IMR-90 (cell line): ENCODE data around the gene ERC2. TPM values are rescaled to one million over a fixed set of nuclear protein-coding genes. Genes with fewer than 3 reads are reported as not detected.

ENCODE experiments used
- ATAC-seq: fragments of 200-7000 bp; cut with Tn5 transposase; 2 replicates; pipeline ENCODE4 v1.9.1; 2020; ENCODE audit warnings: low read depth, mild to moderate bottlenecking, moderate library complexity
- BruUV-seq: library from RNA; stranded (reverse); fragments of 400-500 nt; replicated peaks from 2 replicates; lab custom pipeline; 2021; lab: Mats Ljungman, UMichigan
- CTCF ChIA-PET: fragments of 300-600 bp; formaldehyde crosslinking; extraction: SDS; loops from one replicate; lab custom pipeline; 2021; ENCODE audit warnings: antibody characterized with exemption; lab: Yijun Ruan, JAX
- POLR2A ChIA-PET: fragments of 300-600 bp; sonication (Branson Sonifier 250); formaldehyde crosslinking; loops from one replicate; lab custom pipeline; 2022; ENCODE audit warnings: antibody characterized with exemption; ENCODE audit not compliant: unreplicated experiment; lab: Charles Lee
- DNase-seq: peaks from one replicate; pipeline ENCODE4 v3.0.0; 2013
- H2AFZ ChIP-seq: replicated peaks from 2 replicates; pipeline ENCODE3; 2013; ENCODE audit warnings: low read length, mild to moderate bottlenecking; ENCODE audit not compliant: poor library complexity
- H2AK5ac ChIP-seq: 2 replicates; pipeline ENCODE4 v1.6.1; 2013; ENCODE audit warnings: low read depth, low read length, inconsistent platforms
- H2AK9ac ChIP-seq: replicated peaks from 2 replicates; pipeline ENCODE3; 2013; ENCODE audit warnings: mild to moderate bottlenecking, low read depth, low read length, moderate library complexity; ENCODE audit not compliant: poor library complexity
- H2BK120ac ChIP-seq: 2 replicates; pipeline ENCODE4 v1.6.1; 2013; ENCODE audit warnings: low read depth, low read length, inconsistent platforms
- H2BK15ac ChIP-seq: 3 replicates; pipeline ENCODE4 v1.6.1; 2013; ENCODE audit warnings: low read depth, low read length, inconsistent platforms
- H2BK20ac ChIP-seq: 2 replicates; pipeline ENCODE4 v1.6.1; 2013; ENCODE audit warnings: low read depth, mild to moderate bottlenecking, inconsistent platforms, low read length, moderate library complexity
- H2BK5ac ChIP-seq: 2 replicates; pipeline ENCODE4 v1.6.1; 2013; ENCODE audit warnings: mild to moderate bottlenecking, low read depth, low read length, inconsistent platforms; ENCODE audit not compliant: poor library complexity, severe bottlenecking
- H3K14ac ChIP-seq: replicated peaks from 2 replicates; pipeline ENCODE4 v1.6.1; 2013; ENCODE audit warnings: low read depth, low read length, inconsistent platforms
- H3K18ac ChIP-seq: 2 replicates; pipeline ENCODE4 v1.6.1; 2013; ENCODE audit warnings: low read depth, low read length, control low read depth
- H3K23ac ChIP-seq: 2 replicates; pipeline ENCODE4 v1.6.1; 2013; ENCODE audit warnings: low read depth, low read length, inconsistent platforms
- H3K27ac ChIP-seq: 2 replicates; pipeline ENCODE4 v1.5.1; 2013; ENCODE audit warnings: mild to moderate bottlenecking, control low read depth, low read length; ENCODE audit not compliant: insufficient read depth
- H3K27me3 ChIP-seq: 2 replicates; pipeline ENCODE4 v1.6.1; 2013; ENCODE audit warnings: low read length; ENCODE audit not compliant: control insufficient read depth, insufficient read depth
- H3K36me3 ChIP-seq: 2 replicates; pipeline ENCODE4 v1.6.1; 2013; ENCODE audit warnings: low read length, mixed read lengths; ENCODE audit not compliant: control insufficient read depth, insufficient read depth
- H3K4ac ChIP-seq: 2 replicates; pipeline ENCODE4 v1.6.1; 2013; ENCODE audit warnings: low read depth, low read length, inconsistent platforms
- H3K4me1 ChIP-seq: 2 replicates; pipeline ENCODE4 v1.6.1; 2013; ENCODE audit warnings: low read length, mixed read lengths; ENCODE audit not compliant: control insufficient read depth, insufficient read depth
- H3K4me2 ChIP-seq: 2 replicates; pipeline ENCODE4 v1.6.1; 2013; ENCODE audit warnings: low read depth, mild to moderate bottlenecking, control low read depth, low read length, moderate library complexity
- H3K4me3 ChIP-seq: 2 replicates; pipeline ENCODE4 v1.5.1; 2013; ENCODE audit warnings: low read depth, mild to moderate bottlenecking, control low read depth, low read length, moderate library complexity; ENCODE audit not compliant: insufficient read depth
- H3K56ac ChIP-seq: 2 replicates; pipeline ENCODE4 v1.6.1; 2013; ENCODE audit warnings: low read length, inconsistent platforms; ENCODE audit not compliant: insufficient read depth; ENCODE audit errors: extremely low read depth
- H3K79me1 ChIP-seq, 2 experiments: 2 replicates each; pipeline ENCODE4 v1.6.1; 2013; ENCODE audit warnings: low read length in 2 of 2, inconsistent platforms in 1 of 2, low read depth in 1 of 2
- H3K9ac ChIP-seq: 2 replicates; pipeline ENCODE4 v1.6.1; 2013; ENCODE audit warnings: low read depth, low read length, control low read depth
- H3K9me1 ChIP-seq: 2 replicates; pipeline ENCODE4 v1.6.1; 2013; ENCODE audit warnings: low read length, inconsistent platforms; ENCODE audit not compliant: insufficient read depth
- H3K9me3 ChIP-seq: 2 replicates; pipeline ENCODE4 v1.6.1; 2013; ENCODE audit warnings: low read length; ENCODE audit not compliant: control insufficient read depth, insufficient read depth
- H4K20me1 ChIP-seq: 2 replicates; pipeline ENCODE4 v1.6.1; 2013; ENCODE audit warnings: low read length, inconsistent platforms; ENCODE audit not compliant: insufficient read depth
- H4K5ac ChIP-seq: 2 replicates; pipeline ENCODE4 v1.6.1; 2013; ENCODE audit warnings: mild to moderate bottlenecking, low read depth, low read length, control low read depth
- H4K8ac ChIP-seq, 2 experiments: 2 replicates each; pipeline ENCODE4 v1.6.1; 2013; ENCODE audit warnings: low read depth in 2 of 2, low read length in 2 of 2, control low read depth in 1 of 2, inconsistent platforms in 1 of 2
- H4K91ac ChIP-seq: 2 replicates; pipeline ENCODE4 v1.6.1; 2013; ENCODE audit warnings: low read depth, low read length, inconsistent platforms; ENCODE audit not compliant: insufficient read depth
- BHLHE40 ChIP-seq: fragments of 150-350 bp; IDR thresholded peaks from 2 replicates; pipeline ENCODE4 v1.6.1; 2016; ENCODE audit warnings: mild to moderate bottlenecking, low read depth, low read length
- CEBPB ChIP-seq: IDR thresholded peaks from 2 replicates; pipeline ENCODE4 v1.6.1; 2012; ENCODE audit warnings: low read depth, low read length, improper control_type of control experiment
- CHD1 ChIP-seq: IDR thresholded peaks from 2 replicates; pipeline ENCODE4 v1.6.1; 2012; ENCODE audit warnings: low read depth, low read length, improper control_type of control experiment
- CTCF ChIP-seq: conservative IDR thresholded peaks from 2 replicates; pipeline ENCODE4 v1.5.1; 2012; ENCODE audit warnings: mild to moderate bottlenecking, low read depth, low read length, improper control_type of control experiment
- ELK1 ChIP-seq: fragments of 150-350 bp; IDR thresholded peaks from 2 replicates; pipeline ENCODE4 v1.6.1; 2016; ENCODE audit warnings: low read depth, mild to moderate bottlenecking, low read length, moderate library complexity, borderline replicate concordance
- FOS ChIP-seq: fragments of 150-350 bp; IDR thresholded peaks from 2 replicates; pipeline ENCODE4 v1.6.1; 2016; ENCODE audit warnings: low read depth, low read length
- MAFK ChIP-seq: IDR thresholded peaks from 2 replicates; pipeline ENCODE4 v1.6.1; 2012; ENCODE audit warnings: low read depth, low read length, improper control_type of control experiment
- MAZ ChIP-seq: IDR thresholded peaks from 2 replicates; pipeline ENCODE4 v1.6.1; 2012; ENCODE audit warnings: low read depth, mild to moderate bottlenecking, low read length, improper control_type of control experiment, moderate library complexity, borderline replicate concordance
- MXI1 ChIP-seq: IDR thresholded peaks from 2 replicates; pipeline ENCODE4 v1.6.1; 2012; ENCODE audit warnings: low read depth, mild to moderate bottlenecking, low read length, moderate library complexity, borderline replicate concordance
- NFE2L2 ChIP-seq: fragments of 150-350 bp; IDR thresholded peaks from 2 replicates; pipeline ENCODE4 v1.6.1; 2016; ENCODE audit warnings: low read depth, mild to moderate bottlenecking, low read length
- POLR2A ChIP-seq: IDR thresholded peaks from 2 replicates; pipeline ENCODE4 v1.6.1; 2012; ENCODE audit warnings: mild to moderate bottlenecking, low read depth, low read length
- RAD21 ChIP-seq: IDR thresholded peaks from 2 replicates; pipeline ENCODE4 v1.6.1; 2012; ENCODE audit warnings: low read length, improper control_type of control experiment
- RCOR1 ChIP-seq: IDR thresholded peaks from 2 replicates; pipeline ENCODE4 v1.6.1; 2012; ENCODE audit warnings: mild to moderate bottlenecking, low read length, improper control_type of control experiment; ENCODE audit not compliant: insufficient replicate concordance
- RFX5 ChIP-seq: IDR thresholded peaks from 2 replicates; pipeline ENCODE4 v1.8.0; 2012; ENCODE audit warnings: low read depth, mild to moderate bottlenecking, low read length, moderate library complexity
- SMC3 ChIP-seq: fragments of 150-350 bp; IDR thresholded peaks from 2 replicates; pipeline ENCODE4 v1.6.1; 2016; ENCODE audit warnings: low read depth, mild to moderate bottlenecking, antibody characterized with exemption, low read length, moderate library complexity
- USF2 ChIP-seq: fragments of 150-350 bp; IDR thresholded peaks from 2 replicates; pipeline ENCODE4 v1.6.1; 2017; ENCODE audit warnings: mild to moderate bottlenecking, antibody characterized with exemption, low read length, low read depth
- WGBS, 2 experiments: methylation state at CpG; one replicate each; pipeline versions ENCODE4 v1.1.5 to v1.1.7; 2013; ENCODE audit warnings: missing lambda C conversion rate in 2 of 2; ENCODE audit not compliant: insufficient read length in 1 of 2; ENCODE audit errors: extremely low coverage in 2 of 2; 5-methylcytosine and 5-hydroxymethylcytosine counted together
- dilution Hi-C: fragments of 300-500 bp; cut with HindIII; formaldehyde crosslinking; loops from one replicate; pipeline ENCODE4 v1.14.3; 2018; ENCODE audit warnings: low sequenced_read_pairs; ENCODE audit not compliant: unreplicated experiment
- in situ Hi-C: fragments of 300-500 bp; cut with MboI; formaldehyde crosslinking; loops from 3 replicates; pipeline ENCODE4 v1.14.3; 2019; ENCODE audit warnings: low sequenced_read_pairs, inconsistent platforms, mixed read lengths
- intact Hi-C: fragments of 100-400 bp; cut with micrococcal nuclease; formaldehyde crosslinking; loops from 2 replicates; pipeline ENCODE4 v1.10.0; 2022
- polyA plus RNA-seq, 3 experiments: library from polyadenylated mRNA; depleted of rRNA; stranded (reverse); fragments of >200 nt; gene quantifications; 2 replicates each; pipeline ENCODE4 v1.2.3, GENCODE V29; 2012; ENCODE audit warnings: low replicate concordance in 1 of 3
- total RNA-seq: library from RNA; depleted of rRNA; stranded (reverse); fragments of >200 nt; gene quantifications from 2 replicates; pipeline ENCODE4 v1.2.3, GENCODE V29; 2012

Gene ERC2
- total and polyA plus RNA-seq, 2 of the 4 experiments (the other 2 are of a cell fraction), result 0.17 to 0.18 TPM

- dilution Hi-C loops, result no loop called here
- no peak for ATAC-seq
- H3K27me3 ChIP-seq, result peaks cover 4% of the 10 kb centered on the region
- H3K9me1 ChIP-seq, result peaks cover 5% of the 10 kb centered on the region; the same call in 1 of the 2 replicates
- no peak overlapping the region for H3K4me2 ChIP-seq
- H4K8ac ChIP-seq, result no peak overlapping the region
- no peaks in the 10 kb centered on the region for H3K36me3 ChIP-seq
- H3K56ac ChIP-seq, result no peak overlapping the region
- H3K23ac ChIP-seq, result no peak overlapping the region
- intact Hi-C loops, result no loop called here
- H3K4me3 ChIP-seq, result no peak overlapping the region
- TF ChIP-seq MAZ (no peak), FOS (no peak), RFX5 (no peak), NFE2L2 (no peak), RAD21 (no peak), CEBPB (no peak), RCOR1 (no peak), POLR2A (no peak), USF2 (no peak), BHLHE40 (no peak), MXI1 (no peak), MAFK (no peak), CHD1 (no peak), SMC3 (no peak), ELK1 (no peak), CTCF (no peak)
- no peaks in the 10 kb centered on the region for H4K20me1 ChIP-seq
- H4K5ac ChIP-seq, result no peak overlapping the region
- DNase-seq, result no peak
- H3K9ac ChIP-seq, result no peak overlapping the region
- no CpG with 5 or more reads among the region's 2 CpGs for WGBS, 2 experiments
- H3K18ac ChIP-seq, result no peak overlapping the region
- no peak overlapping the region for H2BK5ac ChIP-seq
- H2AFZ ChIP-seq, result no peak overlapping the region
- BruUV-seq, result no TSS peak
- no peak overlapping the region for H3K14ac ChIP-seq
- no peak overlapping the region for H4K91ac ChIP-seq
- no peak overlapping the region for H3K4ac ChIP-seq
- in situ Hi-C loops, result no loop called here
- no peaks in the 10 kb centered on the region for H3K79me1 ChIP-seq
- H2AK5ac ChIP-seq, result no peak overlapping the region
- H2BK15ac ChIP-seq, result no peak overlapping the region
- CTCF ChIA-PET, result no interaction called here
- no peak overlapping the region for H2AK9ac ChIP-seq
- no peak overlapping the region for H2BK20ac ChIP-seq
- H3K27ac ChIP-seq, result no peak overlapping the region
- H2BK120ac ChIP-seq, result no peak overlapping the region
- no peaks in the 10 kb centered on the region for H3K9me3 ChIP-seq
- no peaks in the 10 kb centered on the region for H3K4me1 ChIP-seq
- POLR2A ChIA-PET, result no interaction called here
Measured at GRCh38 chr3:55534876-55535275, 933.4 kb downstream of the ERC2 start.
